GM12892 (cell line): ENCODE results near the gene ANGPT4.
A peak's percentile ranks its signal among the peaks of the same experiment; 100 is the strongest.
"Not testable (repeated sequence)": the region's sequence is repeated elsewhere in the genome, so short reads cannot be mapped to it uniquely, and the experiment has no call there.

Experiments used
- DNase-seq: peaks from one replicate; pipeline ENCODE4 v3.0.0; 2011; ENCODE audit not compliant: insufficient read length
- FAIRE-seq: peaks from 2 replicates; lab custom pipeline; 2011; peaks lifted over from hg19 to GRCh38; lab: Jason Lieb, UNC
- POLR2A ChIP-seq: IDR thresholded peaks from 2 replicates; pipeline ENCODE4 v1.6.1; 2011; ENCODE audit warnings: low read depth, low read length, control low read depth
- POLR2AphosphoS5 ChIP-seq: IDR thresholded peaks from 2 replicates; pipeline ENCODE4 v1.6.1; 2011; ENCODE audit warnings: low read depth, low read length, control low read depth
- TAF1 ChIP-seq: IDR thresholded peaks from 2 replicates; pipeline ENCODE4 v1.6.1; 2011; ENCODE audit warnings: low read depth, mild to moderate bottlenecking, control low read depth, low read length, borderline replicate concordance

The ANGPT4 gene

GRCh38 chr20:860891-861290, 55.2 kb downstream of the ANGPT4 start:
- FAIRE-seq (no peak), DNase-seq (no peak)
- no peak for TF ChIP-seq POLR2AphosphoS5
- TF ChIP-seq POLR2A, result no peak
- TF ChIP-seq TAF1, result no peak

DNA sequence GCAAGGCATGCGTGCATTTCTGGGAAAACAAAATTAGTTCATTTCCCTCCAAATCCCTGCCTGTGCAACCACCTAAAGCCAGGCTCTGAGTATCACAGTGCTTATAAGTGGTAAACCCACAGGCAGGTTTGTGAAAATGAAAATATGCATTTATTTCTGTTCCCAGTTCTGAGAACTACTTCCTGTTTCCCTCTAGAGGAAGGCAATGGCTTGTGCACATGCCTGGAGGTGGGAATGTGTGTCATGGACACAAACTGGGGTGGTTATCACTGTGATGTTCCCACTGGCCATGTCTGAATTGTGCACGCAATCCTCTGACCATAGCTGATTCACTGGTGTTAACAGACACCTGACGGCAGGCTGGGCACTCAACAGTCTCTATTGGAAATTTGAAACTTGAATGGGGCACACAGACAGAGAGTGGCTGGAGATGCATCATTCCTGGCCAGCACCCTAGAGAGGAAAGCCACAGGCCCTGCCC, 56.3 kb downstream of the ANGPT4 start:
- DNase-seq, result no peak
- no peak for TF ChIP-seq TAF1
- FAIRE-seq, result no peak

DNA sequence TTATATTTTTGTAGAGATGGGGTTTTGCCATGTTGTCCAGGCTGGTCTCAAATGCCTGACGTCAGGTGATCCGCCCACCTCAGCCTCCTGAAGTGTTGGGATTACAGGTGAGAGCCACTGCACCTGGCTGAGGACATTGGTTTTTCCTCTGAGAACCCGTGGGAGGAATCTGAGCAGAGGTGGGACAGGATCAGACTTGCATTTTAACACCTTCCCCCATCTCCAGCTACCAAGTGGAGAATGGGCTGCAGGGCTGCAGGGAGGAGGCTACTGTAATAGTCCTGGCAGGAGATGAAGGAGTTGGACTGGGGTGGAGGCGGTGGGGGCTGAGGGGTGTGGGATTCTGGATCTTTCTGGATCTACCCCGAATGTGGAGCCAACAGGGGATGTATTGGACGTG, 58.1 kb downstream of the ANGPT4 start:
- TF ChIP-seq POLR2A (no peak), POLR2AphosphoS5 (no peak), TAF1 (no peak)
- DNase-seq, result no peak
- no peak for FAIRE-seq

DNA sequence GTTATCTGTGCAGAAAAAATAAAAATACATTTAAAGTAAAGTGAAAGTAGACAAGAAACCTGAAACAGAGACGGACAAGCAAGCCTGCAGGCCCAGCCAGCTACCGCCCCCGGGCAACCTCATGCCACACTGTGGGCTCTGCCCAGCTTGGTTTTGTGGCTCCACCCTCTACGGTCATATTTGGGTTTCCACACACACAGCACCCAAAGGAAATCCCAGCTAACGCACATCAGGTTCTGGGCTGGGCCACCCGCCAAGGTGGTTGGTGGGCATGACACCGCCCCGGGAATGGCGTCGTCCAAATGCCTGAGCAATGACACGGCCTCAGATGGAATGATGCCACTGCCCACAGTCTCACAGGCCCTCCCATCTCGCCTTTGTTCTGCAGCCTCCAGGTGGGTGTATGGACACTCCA, 59.8 kb downstream of the ANGPT4 start:
- no peak for TF ChIP-seq TAF1
- no peak for TF ChIP-seq POLR2A
- TF ChIP-seq POLR2AphosphoS5, result no peak
- FAIRE-seq, result no peak

DNA sequence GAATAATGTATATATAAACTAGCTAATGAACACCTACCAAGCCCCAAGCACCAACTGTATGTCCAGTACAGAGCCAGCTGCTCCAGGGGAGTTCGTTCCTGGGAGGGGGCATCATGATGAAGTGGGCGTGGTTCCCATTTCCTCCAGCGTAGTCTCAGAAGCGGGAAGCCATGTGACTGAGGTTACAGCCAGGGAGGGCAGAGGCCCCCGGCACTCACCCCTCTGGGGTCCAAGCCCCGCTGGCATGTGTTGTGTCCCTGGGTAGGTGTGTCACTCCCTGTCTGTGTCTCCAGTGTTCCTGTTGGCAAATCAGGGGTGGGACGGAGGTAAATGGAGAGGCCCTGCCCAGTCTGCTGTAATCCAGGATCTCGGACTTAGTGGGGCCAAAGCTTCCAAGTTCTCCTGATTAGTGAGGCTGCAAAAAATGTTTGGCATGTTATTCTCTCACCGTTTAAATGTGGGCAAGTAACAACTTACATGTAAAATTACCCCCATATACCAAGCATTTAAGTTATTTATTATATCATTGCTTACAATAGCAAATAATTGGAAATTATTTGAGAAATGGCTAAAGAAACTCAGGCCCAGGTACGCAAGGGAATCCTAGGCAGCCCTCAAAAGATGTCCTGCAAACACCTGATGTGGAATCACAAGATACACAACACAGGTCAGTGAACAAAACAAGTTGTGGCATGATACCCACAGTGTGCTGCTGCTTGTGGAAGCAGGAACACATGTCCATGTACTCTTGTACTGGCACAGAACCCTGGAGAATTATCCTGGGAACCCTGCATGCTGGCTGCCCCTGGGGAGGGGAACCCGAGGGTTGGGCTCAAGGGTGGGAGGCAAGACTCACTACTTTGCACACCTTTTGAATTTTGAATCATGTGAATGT, 60.4 kb downstream of the ANGPT4 start:
- TF ChIP-seq POLR2AphosphoS5 (no peak), POLR2A (no peak)
- FAIRE-seq, result no peak
- DNase-seq, result no peak

More for the DNA sequence above, 59.8 kb downstream of the ANGPT4 start:
- no peak for DNase-seq

DNA sequence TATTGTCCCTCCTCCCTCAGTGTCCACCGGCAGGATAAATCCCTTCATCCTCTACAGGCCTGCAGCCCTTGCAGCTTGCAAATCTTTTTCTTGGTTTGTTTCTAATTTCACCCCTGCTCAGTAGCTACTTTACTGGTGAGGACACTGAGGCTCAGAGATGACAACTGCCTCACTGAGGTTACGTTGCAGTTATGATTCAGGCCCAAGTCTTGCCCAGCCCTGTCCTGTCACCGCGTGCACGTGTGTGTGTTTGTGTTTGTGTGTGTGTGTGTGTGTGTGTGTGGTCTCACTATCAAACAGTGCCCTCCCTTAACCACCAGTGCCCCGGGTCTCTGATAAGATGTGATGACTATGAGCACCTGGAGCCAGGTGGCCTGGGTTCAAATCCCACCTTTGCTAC, 61.5 kb downstream of the ANGPT4 start:
- TF ChIP-seq POLR2A, result no peak
- TF ChIP-seq POLR2AphosphoS5, result no peak
- TF ChIP-seq TAF1, result no peak
- FAIRE-seq (no peak), DNase-seq (no peak)

GRCh38 chr20:853406-853996, 62.6 kb downstream of the ANGPT4 start:
- DNase-seq (no peak), FAIRE-seq (no peak)
- TF ChIP-seq POLR2A, result no peak
- TF ChIP-seq TAF1, result no peak
- no peak for TF ChIP-seq POLR2AphosphoS5

- not testable (repeated sequence) for DNase-seq, FAIRE-seq
Measured at GRCh38 chr20:848731-849130, 67.4 kb downstream of the ANGPT4 start.

DNA sequence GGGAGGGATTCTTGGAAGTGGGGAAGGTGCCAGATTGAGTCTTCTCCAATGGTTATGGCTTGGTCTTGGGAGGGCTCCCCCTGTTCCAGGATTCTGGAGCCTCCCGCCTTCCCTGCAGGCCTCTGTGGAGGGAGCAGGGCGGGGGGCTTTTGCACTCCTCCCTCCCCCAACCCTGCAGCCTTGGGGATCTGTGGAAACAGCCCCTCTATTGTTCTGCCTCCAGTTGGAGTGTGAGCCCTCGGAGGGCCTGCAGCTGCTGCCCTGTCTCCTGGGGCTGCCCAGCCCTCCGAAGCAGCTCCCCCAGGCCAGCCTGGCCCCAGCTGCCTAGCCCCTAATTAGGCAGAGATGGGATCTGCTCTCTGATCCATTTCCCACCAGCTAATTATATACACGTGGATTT, 67.9 kb downstream of the ANGPT4 start:
- no peak for DNase-seq
- no peak for FAIRE-seq
- TF ChIP-seq POLR2AphosphoS5 (no peak), POLR2A (no peak), TAF1 (no peak)

DNA sequence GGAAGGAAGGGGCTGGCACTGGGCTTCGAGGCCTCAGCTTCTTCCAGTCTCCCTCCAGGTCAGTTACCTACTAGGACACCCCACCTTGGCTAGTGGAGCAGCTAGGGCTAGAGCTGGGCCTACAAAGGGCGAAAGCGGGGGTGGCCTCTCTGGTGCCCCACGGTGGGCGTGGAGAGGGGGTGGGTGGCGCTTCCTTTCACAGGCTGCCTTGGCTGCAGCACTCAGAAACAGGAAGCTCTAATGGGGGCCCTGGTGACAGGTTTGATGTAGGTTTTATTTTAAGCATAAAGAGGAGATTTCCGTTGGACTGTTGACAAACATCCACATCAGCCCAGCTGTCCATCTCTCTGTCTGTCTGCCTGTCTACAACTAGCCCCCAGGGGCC, 69.2 kb downstream of the ANGPT4 start:
- DNase-seq, result peak; percentile 62
- peak; percentile 96 for FAIRE-seq
- TF ChIP-seq POLR2A, result 0 out of 2 replicates have a peak, but pooled peaks have one; percentile 16
- no peak for TF ChIP-seq POLR2AphosphoS5
- TF ChIP-seq TAF1, result no peak

DNA sequence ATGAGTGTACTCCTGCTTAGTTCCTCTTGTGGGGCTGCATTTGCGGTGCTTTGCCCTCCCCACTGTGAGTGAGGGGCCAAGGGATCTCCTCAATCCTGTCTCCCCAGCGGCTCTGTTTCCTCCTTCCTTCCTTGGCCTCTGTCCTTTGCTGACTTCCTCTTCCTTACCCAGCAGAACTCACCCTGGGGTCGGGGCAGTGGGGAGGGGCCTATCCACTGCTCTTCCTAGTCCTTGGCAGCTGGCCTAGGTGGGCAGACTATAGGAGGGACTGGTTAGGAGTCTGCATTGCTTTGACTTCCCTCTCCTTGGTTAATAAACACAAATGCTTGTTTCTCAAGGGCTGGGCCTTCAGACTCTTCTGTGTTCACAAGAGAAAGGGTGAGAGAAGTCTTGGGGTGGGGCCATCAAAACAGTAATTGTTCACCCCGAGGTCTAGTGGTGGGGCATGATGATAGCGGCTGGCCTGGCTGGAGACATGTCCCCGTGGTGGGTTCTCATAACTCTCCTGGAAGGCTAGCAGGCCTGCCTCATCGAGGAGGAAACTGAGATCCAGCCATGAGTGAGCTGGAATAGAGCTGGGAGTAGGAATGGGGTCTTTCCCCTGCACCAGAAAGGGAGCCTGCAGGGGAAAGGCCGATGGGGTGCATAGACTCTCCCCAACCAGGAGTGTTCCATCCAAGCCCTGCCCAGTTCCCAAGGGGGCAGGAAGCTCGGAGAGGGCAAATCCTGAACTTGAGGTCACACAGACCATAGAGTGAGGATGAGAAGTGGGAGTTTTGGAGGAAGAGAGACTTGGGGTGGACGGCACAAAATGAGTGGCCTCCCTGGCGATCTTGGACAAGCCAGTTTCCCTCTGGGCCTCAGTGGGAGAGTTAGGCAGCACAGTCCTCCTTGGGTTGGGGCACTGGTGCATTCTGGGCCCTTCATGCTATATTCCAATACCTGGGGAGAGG, 69.9 kb downstream of the ANGPT4 start:
- FAIRE-seq, result peak; percentile 27
- DNase-seq, result no peak
- TF ChIP-seq TAF1 (no peak), POLR2AphosphoS5 (no peak), POLR2A (no peak)
